BJ (cell line): Measurements from ENCODE around the gene MFAP2. TPM values are rescaled to one million over a fixed set of nuclear protein-coding genes. Genes with fewer than 3 reads are reported as not detected.
"Not testable (repeated sequence)": the region's sequence is repeated elsewhere in the genome, so short reads cannot be mapped to it uniquely, and the experiment has no call there.

Experiments
- CTCF ChIA-PET: fragments of 350-600 bp; formaldehyde crosslinking; extraction: SDS; loops from one replicate; lab custom pipeline; 2021; ENCODE audit warnings: antibody characterized with exemption, inconsistent platforms; lab: Yijun Ruan, JAX
- POLR2A ChIA-PET: fragments of 300-600 bp; sonication (Branson Sonifier 250); formaldehyde crosslinking; extraction: SDS; loops from one replicate; lab custom pipeline; 2021; ENCODE audit warnings: antibody characterized with exemption; lab: Charles Lee
- DNase-seq: peaks from one replicate; pipeline ENCODE4 v3.0.0-alpha.2; 2011; ENCODE audit warnings: low read depth
- H3K27me3 ChIP-seq: 2 replicates; pipeline ENCODE4 v1.6.0; 2011; ENCODE audit warnings: low read length; ENCODE audit not compliant: control insufficient read depth, insufficient read depth
- H3K36me3 ChIP-seq: 2 replicates; pipeline ENCODE4 v1.5.1; 2011; ENCODE audit warnings: low read length; ENCODE audit not compliant: control insufficient read depth, insufficient read depth
- H3K4me3 ChIP-seq: 2 replicates; pipeline ENCODE4 v1.5.1; 2011; ENCODE audit warnings: low read depth, mild to moderate bottlenecking, control low read depth, low read length
- polyA plus RNA-seq: library from polyadenylated mRNA; depleted of rRNA; stranded (reverse); fragments of >200 nt; gene quantifications from 2 replicates; pipeline ENCODE4 v1.2.3, GENCODE V29; 2011
- TF ChIP-seq, protein P1 (sequence below): IDR thresholded peaks from 2 replicates; pipeline ENCODE4 v1.5.1; 2011; ENCODE audit warnings: low read depth, mild to moderate bottlenecking, control low read depth, inconsistent platforms, low read length, moderate library complexity; ENCODE audit not compliant: insufficient read depth

The MFAP2 gene
- polyA plus RNA-seq, 1 experiment = 115 TPM

DNA sequence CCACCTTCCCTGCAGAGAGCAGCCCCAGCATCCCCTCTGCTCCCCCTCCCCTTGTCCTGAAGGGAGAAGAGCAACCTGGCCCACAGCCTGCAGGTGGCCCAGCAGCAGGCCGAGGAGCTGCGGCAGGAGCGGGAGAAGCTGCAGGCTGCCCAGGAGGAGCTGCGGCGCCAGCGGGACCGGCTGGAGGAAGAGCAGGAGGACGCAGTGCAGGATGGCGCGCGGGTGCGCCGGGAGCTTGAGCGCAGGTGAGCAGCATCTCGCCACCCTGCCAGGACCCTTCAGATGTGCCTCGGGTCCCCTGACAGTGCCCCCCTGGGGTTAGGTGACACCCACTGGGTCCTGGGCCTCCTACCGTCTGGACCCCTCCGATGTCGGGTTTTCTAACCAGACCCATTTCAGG, 36.4 kb downstream of the MFAP2 start:
- CTCF ChIA-PET = interaction anchor here (1.2 kb wide), 1 partner anchor 102 kb away, joined by 3 read pairs; no protein-coding TSS in a partner anchor
- Histone ChIP-seq H3K27me3 (no peaks in the 10 kb centered on the region), H3K36me3 (peaks cover 12% of the 10 kb centered on the region), H3K4me3 (no peak overlapping the region)
- no peak for DNase-seq
- POLR2A ChIA-PET = no interaction called here
- TF ChIP-seq, protein P1, sequence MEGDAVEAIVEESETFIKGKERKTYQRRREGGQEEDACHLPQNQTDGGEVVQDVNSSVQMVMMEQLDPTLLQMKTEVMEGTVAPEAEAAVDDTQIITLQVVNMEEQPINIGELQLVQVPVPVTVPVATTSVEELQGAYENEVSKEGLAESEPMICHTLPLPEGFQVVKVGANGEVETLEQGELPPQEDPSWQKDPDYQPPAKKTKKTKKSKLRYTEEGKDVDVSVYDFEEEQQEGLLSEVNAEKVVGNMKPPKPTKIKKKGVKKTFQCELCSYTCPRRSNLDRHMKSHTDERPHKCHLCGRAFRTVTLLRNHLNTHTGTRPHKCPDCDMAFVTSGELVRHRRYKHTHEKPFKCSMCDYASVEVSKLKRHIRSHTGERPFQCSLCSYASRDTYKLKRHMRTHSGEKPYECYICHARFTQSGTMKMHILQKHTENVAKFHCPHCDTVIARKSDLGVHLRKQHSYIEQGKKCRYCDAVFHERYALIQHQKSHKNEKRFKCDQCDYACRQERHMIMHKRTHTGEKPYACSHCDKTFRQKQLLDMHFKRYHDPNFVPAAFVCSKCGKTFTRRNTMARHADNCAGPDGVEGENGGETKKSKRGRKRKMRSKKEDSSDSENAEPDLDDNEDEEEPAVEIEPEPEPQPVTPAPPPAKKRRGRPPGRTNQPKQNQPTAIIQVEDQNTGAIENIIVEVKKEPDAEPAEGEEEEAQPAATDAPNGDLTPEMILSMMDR = no peak

DNA sequence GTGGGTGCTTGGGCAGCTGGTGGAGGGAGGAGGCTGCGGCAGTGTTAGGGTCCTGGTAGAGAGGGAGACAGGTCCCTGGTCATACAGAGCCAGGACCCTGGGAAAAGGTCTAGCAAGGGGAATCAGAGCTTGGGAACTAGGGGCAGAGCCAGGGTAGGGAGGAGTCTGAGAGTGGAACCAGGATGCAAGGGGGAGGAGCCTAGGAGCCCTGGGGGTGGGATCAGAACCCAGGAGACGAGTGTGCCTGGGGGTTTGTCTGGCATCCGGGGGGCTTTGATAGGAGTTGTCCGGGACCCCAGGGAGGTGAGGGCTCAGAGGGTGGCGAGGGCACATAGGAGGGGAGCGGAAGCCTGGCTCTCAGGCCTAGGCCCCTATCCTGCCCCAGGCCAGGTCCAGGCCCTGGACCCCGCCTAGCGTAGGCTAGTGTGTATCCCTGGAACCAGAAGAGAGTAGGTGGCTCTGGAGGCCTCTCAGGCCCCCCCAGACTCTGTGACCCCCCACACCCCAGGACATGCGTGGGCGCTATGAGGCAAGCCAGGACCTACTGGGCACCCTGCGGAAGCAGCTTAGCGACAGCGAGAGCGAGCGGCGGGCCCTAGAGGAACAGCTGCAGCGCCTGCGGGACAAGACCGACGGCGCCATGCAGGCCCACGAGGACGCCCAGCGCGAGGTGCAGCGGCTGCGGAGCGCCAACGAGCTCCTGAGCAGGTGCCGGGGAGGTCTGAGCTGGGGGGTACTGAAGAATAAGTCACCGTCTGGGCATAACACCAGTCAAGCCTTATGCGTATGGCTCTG, 40.8 kb downstream of the MFAP2 start:
- DNase-seq, POLR2A ChIA-PET, H3K27me3 ChIP-seq, H3K4me3 ChIP-seq: not testable (repeated sequence)
- H3K36me3 ChIP-seq = peaks cover 14% of the 10 kb centered on the region
- CTCF ChIA-PET = interaction anchor here (2.4 kb wide), 1 partner anchor 12 kb away, joined by 9 read pairs; no protein-coding TSS in a partner anchor

DNA sequence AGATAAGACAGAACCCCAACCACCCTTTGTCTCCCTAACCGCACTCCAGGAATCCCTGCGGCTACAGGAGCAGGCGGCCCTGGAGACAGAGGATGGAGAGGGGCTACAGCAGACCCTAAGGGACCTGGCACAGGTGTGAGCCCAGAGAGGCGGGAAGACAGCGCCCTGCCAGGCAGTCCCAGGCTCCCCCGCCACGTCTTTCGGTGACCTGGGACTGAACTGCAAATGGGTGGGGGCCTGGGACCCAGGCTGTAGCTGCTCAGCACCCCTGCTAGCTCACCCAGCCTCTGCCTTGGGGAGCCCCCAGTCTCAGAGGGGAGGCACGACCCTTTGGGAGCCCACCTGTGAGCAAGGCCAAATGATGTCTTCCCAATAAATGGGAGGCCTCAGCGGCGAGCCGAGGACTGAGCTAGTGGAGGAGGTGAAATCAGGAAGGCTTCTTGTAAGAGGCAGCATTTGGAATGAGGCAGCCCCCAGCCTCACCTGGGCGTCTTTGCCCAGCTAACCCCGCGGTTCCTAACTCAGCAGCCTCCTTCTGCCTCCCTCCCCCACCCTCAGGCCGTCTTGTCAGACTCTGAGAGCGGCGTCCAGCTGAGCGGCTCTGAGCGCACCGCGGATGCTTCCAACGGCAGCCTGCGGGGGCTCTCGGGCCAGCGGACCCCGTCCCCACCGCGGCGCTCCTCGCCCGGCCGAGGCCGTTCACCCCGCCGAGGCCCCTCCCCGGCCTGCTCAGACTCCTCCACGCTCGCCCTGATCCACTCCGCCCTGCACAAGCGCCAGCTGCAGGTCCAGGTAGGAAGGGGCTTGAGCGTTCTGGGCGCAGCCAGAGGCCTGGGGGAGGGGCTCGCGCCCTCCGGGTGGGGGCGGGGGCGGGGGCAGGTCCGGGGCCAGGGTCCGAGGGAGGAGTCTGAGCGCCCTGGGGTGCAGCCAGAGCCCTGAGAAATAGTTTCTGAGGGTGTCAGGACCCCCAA, 41.8 kb downstream of the MFAP2 start:
- H3K4me3 ChIP-seq = no peak overlapping the region
- no peaks in the 10 kb centered on the region for H3K27me3 ChIP-seq
- TF ChIP-seq, protein P1 = no peak
- ChIA-PET POLR2A (no interaction called here), CTCF (interaction anchor here (2.1 kb wide), 1 partner anchor 8 kb away, joined by 8 read pairs; no protein-coding TSS in a partner anchor)
- H3K36me3 ChIP-seq = peaks cover 10% of the 10 kb centered on the region
- no peak for DNase-seq

DNA sequence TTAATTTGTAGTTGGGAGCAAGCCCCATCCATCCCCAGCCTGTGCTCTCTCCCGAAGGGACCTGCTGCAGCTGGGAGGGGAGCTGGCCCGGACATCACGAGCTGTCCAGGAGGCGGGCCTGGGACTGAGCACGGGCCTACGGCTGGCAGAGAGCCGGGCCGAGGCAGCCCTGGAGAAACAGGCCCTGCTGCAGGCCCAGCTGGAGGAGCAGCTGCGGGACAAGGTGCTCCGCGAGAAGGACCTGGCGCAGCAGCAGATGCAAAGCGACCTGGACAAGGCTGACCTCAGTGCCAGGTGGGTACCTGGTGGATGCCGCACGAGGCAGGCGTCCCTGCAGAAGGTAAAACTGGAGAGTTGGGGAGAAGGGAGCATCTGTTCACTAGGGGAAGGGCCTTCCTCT, 43.8 kb downstream of the MFAP2 start:
- H3K27me3 ChIP-seq, H3K36me3 ChIP-seq, POLR2A ChIA-PET, DNase-seq, H3K4me3 ChIP-seq: not testable (repeated sequence)
- CTCF ChIA-PET = interaction anchor here (0.9 to 2.1 kb wide), 4 partner anchors 10 to 333 kb away, joined by 3 to 8 read pairs (median 3); no protein-coding TSS in a partner anchor

GRCh38 chr1:16933945-16934344, 46.5 kb downstream of the MFAP2 start:
- POLR2A ChIA-PET, H3K27me3 ChIP-seq, DNase-seq, H3K36me3 ChIP-seq, H3K4me3 ChIP-seq: not testable (repeated sequence)
- CTCF ChIA-PET = interaction anchor here (1.2 kb wide), 1 partner anchor 313 kb away, joined by 3 read pairs; no protein-coding TSS in a partner anchor

DNA sequence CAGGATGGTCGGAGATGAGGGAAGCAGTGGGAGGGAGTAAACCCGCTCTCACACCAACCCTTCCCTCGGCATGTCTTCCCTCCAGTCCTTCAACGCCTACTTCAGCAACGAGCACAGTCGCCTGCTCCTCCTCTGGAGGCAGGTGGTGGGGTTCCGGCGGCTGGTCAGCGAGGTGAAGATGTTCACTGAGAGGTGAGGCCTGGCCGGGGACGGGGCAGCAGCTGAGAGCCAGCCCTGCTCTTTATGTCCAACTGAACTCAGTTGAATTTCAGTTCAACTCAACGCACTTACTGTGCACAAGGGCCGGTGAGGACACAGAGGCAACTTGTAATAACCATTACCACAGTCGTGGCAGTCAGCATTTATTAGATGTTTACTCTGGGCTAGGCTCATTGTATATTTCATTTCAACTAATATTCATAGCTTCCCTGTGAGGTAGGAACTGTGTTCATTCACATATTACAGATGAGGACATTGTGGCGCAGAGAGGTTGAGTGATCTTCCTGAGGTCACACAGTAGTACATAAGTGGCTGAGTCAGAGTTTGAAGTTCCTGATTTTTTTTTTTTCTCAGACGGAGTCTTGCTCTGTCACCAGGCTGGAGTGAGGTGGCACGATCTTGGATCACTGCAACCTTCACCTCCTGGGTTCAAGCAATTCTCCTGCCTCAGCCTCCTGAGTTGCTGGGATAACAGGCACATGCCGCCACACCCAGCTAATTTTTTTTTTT, 49.0 kb downstream of the MFAP2 start:
- POLR2A ChIA-PET, H3K36me3 ChIP-seq, H3K4me3 ChIP-seq, H3K27me3 ChIP-seq, DNase-seq: not testable (repeated sequence)
- CTCF ChIA-PET = interaction anchor here (1.2 to 2.1 kb wide), 2 partner anchors 20 to 29 kb away, joined by 5 to 6 read pairs; no protein-coding TSS in a partner anchor

GRCh38 chr1:16929146-16930041, 51.0 kb downstream of the MFAP2 start:
- CTCF ChIA-PET = interaction anchor here (0.6 to 2.1 kb wide), 2 partner anchors 26 to 31 kb away, joined by 3 to 5 read pairs; no protein-coding TSS in a partner anchor
- H3K27me3 ChIP-seq, H3K4me3 ChIP-seq, H3K36me3 ChIP-seq, DNase-seq, POLR2A ChIA-PET: not testable (repeated sequence)
